Measurements from ENCODE around the gene RIC8A. TPM values are rescaled to one million over a fixed set of nuclear protein-coding genes. Genes with fewer than 3 reads are reported as not detected.

The RIC8A gene
- total and polyA plus RNA-seq, 3 donors from 2014 or later: 104 to 132 (median 108) TPM

GRCh38 chr11:223026-223789 lies 15.7 kb downstream of the RIC8A start:
- Histone ChIP-seq H3K27me3 (no peaks in the 10 kb centered on the region), H3K4me1 (no peaks in the 10 kb centered on the region), H3K9me3 (no peaks in the 10 kb centered on the region), H3K27ac (no peak overlapping the region), H3K4me3 (no peak overlapping the region), H3K36me3 (ENCODE audit: low read depth, missing control alignments) (no peaks in the 10 kb centered on the region)
- 79 to 88% methylated on average over 15 to 16 of the region's 16 CpGs for WGBS, 2 donors
- TF ChIP-seq POLR2A (IDR thresholded peaks at IDR 0.05) (no peak), CTCF (IDR thresholded peaks at IDR 0.05) (no peak)
- DNase-seq: no peak
- intact Hi-C loops (cut with DNase I; ENCODE audit: low total_unique reads): no loop called here

GRCh38 chr11:223884-224283 lies 16.4 kb downstream of the RIC8A start:
- 90 to 91% methylated on average over 9 of the region's 9 CpGs for WGBS, 2 donors
- H3K4me1 ChIP-seq: no peaks in the 10 kb centered on the region
- DNase-seq: no peak
- intact Hi-C loops (cut with DNase I; ENCODE audit: low total_unique reads): no loop called here
- H3K36me3 ChIP-seq (ENCODE audit: low read depth, missing control alignments): no peaks in the 10 kb centered on the region
- no peak overlapping the region for H3K27ac ChIP-seq
- H3K9me3 ChIP-seq: no peaks in the 10 kb centered on the region
- TF ChIP-seq POLR2A (IDR thresholded peaks at IDR 0.05): no peak
- TF ChIP-seq CTCF (IDR thresholded peaks at IDR 0.05): no peak
- no peaks in the 10 kb centered on the region for H3K27me3 ChIP-seq
- no peak overlapping the region for H3K4me3 ChIP-seq

GRCh38 chr11:224424-224823 lies 16.9 kb downstream of the RIC8A start:
- Histone ChIP-seq H3K27ac (no peak overlapping the region), H3K27me3 (no peaks in the 10 kb centered on the region), H3K4me3 (no peak overlapping the region), H3K4me1 (no peaks in the 10 kb centered on the region), H3K9me3 (no peaks in the 10 kb centered on the region), H3K36me3 (ENCODE audit: low read depth, missing control alignments) (no peaks in the 10 kb centered on the region)
- no peak for DNase-seq
- no peak for TF ChIP-seq CTCF (IDR thresholded peaks at IDR 0.05)
- no peak for TF ChIP-seq POLR2A (IDR thresholded peaks at IDR 0.05)
- intact Hi-C loops (cut with DNase I; ENCODE audit: low total_unique reads): no loop called here
- WGBS, 2 donors: 89 to 94% methylated on average over 7 of the region's 7 CpGs

- 92 to 95% methylated on average over 10 of the region's 10 CpGs for WGBS, 2 donors
- intact Hi-C loops (cut with DNase I; ENCODE audit: low total_unique reads): no loop called here
- Histone ChIP-seq H3K27me3 (no peaks in the 10 kb centered on the region), H3K36me3 (ENCODE audit: low read depth, missing control alignments) (no peaks in the 10 kb centered on the region), H3K9me3 (no peaks in the 10 kb centered on the region), H3K4me3 (no peak overlapping the region), H3K27ac (no peak overlapping the region), H3K4me1 (no peaks in the 10 kb centered on the region)
- TF ChIP-seq POLR2A (IDR thresholded peaks at IDR 0.05): no peak
- no peak for TF ChIP-seq CTCF (IDR thresholded peaks at IDR 0.05)
- DNase-seq: no peak
Observed at GRCh38 chr11:225734-226453, 18.4 kb downstream of the RIC8A start.
